Neural crest cell (in vitro differentiated cells): ENCODE results near the gene MZT2A. TPM values are rescaled to one million over a fixed set of nuclear protein-coding genes. Genes with fewer than 3 reads are reported as not detected.
A peak's percentile ranks its signal among the peaks of the same experiment; 100 is the strongest.
"Not testable (repeated sequence)": the region's sequence is repeated elsewhere in the genome, so short reads cannot be mapped to it uniquely, and the experiment has no call there.

Source experiments
- DNase-seq: peaks from one replicate; pipeline ENCODE4 v3.0.0; 2021; ENCODE audit warnings: low read depth, mixed read lengths, low spot score
- H3K27ac Mint-ChIP-seq: one replicate; pipeline ENCODE4 v1.8.0; 2021; ENCODE audit warnings: mild to moderate bottlenecking, mixed read lengths; ENCODE audit not compliant: unreplicated experiment
- H3K27me3 Mint-ChIP-seq: 2 replicates; pipeline ENCODE4 v1.8.0; 2021; ENCODE audit warnings: low read depth, mild to moderate bottlenecking, mixed read lengths
- H3K36me3 Mint-ChIP-seq: 2 replicates; pipeline ENCODE4 v1.8.0; 2021; ENCODE audit warnings: low read depth, mild to moderate bottlenecking, mixed read lengths
- H3K4me1 Mint-ChIP-seq: 2 replicates; pipeline ENCODE4 v1.8.0; 2021; ENCODE audit warnings: mixed read lengths
- H3K4me3 Mint-ChIP-seq: one replicate; pipeline ENCODE4 v1.8.0; 2021; ENCODE audit warnings: mild to moderate bottlenecking, mixed read lengths
- H3K9me3 Mint-ChIP-seq: 2 replicates; pipeline ENCODE4 v1.8.0; 2021; ENCODE audit warnings: mixed read lengths
- CTCF ChIP-seq: fragments of 200-600 bp; sonication (generic); conservative IDR thresholded peaks from 2 replicates; pipeline ENCODE4 v1.5.0; 2021; ENCODE audit warnings: antibody characterized with exemption, mild to moderate bottlenecking
- total RNA-seq: library from RNA; stranded (reverse); gene quantifications from 2 replicates; pipeline ENCODE4 v1.2.1, GENCODE V29; 2021

MZT2A gene
- total RNA-seq, 1 donor from 2014 or later, result 114 TPM

- peak; percentile 89 for TF ChIP-seq CTCF
- Mint-ChIP-seq H3K9me3 (no peaks in the 10 kb centered on the region), H3K27ac (peak overlapping the region; percentile 94), H3K4me3 (peak overlapping the region; percentile 96), H3K27me3 (no peaks in the 10 kb centered on the region), H3K4me1 (peaks cover 21% of the 10 kb centered on the region), H3K36me3 (no peaks in the 10 kb centered on the region)
- peak; percentile 83 for DNase-seq
These were observed 411 bp upstream of the MZT2A start for GRCh38 chr2:131492418-131493198.

- H3K36me3 Mint-ChIP-seq, H3K9me3 Mint-ChIP-seq, H3K27me3 Mint-ChIP-seq, DNase-seq, H3K27ac Mint-ChIP-seq: not testable (repeated sequence)
- peak overlapping the region; percentile 89 for H3K4me3 Mint-ChIP-seq
- peaks cover 21% of the 10 kb centered on the region for H3K4me1 Mint-ChIP-seq
These were observed 744 bp downstream of the MZT2A start for GRCh38 chr2:131491469-131491836.

GRCh38 chr2:131490616-131491468 is 1.4 kb downstream of the MZT2A start:
- H3K27me3 Mint-ChIP-seq, H3K36me3 Mint-ChIP-seq, DNase-seq, H3K9me3 Mint-ChIP-seq: not testable (repeated sequence)
- H3K4me3 Mint-ChIP-seq, result peak overlapping the region; percentile 89
- peak overlapping the region; percentile 71 for H3K27ac Mint-ChIP-seq
- H3K4me1 Mint-ChIP-seq, result peaks cover 21% of the 10 kb centered on the region

GRCh38 chr2:131488306-131489205 is 3.6 kb downstream of the MZT2A start:
- Mint-ChIP-seq H3K9me3 (no peaks in the 10 kb centered on the region), H3K4me3 (no peak overlapping the region), H3K4me1 (peaks cover 16% of the 10 kb centered on the region), H3K36me3 (no peaks in the 10 kb centered on the region), H3K27me3 (no peaks in the 10 kb centered on the region), H3K27ac (no peak overlapping the region)
- TF ChIP-seq CTCF, result no peak
- no peak for DNase-seq

GRCh38 chr2:131486201-131486902 is 5.8 kb downstream of the MZT2A start:
- not testable (repeated sequence) for H3K36me3 Mint-ChIP-seq, H3K27me3 Mint-ChIP-seq, H3K9me3 Mint-ChIP-seq, H3K27ac Mint-ChIP-seq, DNase-seq, H3K4me3 Mint-ChIP-seq
- peaks cover 11% of the 10 kb centered on the region for H3K4me1 Mint-ChIP-seq

- not testable (repeated sequence) for H3K4me3 Mint-ChIP-seq, H3K4me1 Mint-ChIP-seq, H3K9me3 Mint-ChIP-seq, DNase-seq, H3K27ac Mint-ChIP-seq, H3K27me3 Mint-ChIP-seq, H3K36me3 Mint-ChIP-seq
These were observed 7.2 kb downstream of the MZT2A start for GRCh38 chr2:131484906-131485460.

- H3K4me3 Mint-ChIP-seq, H3K9me3 Mint-ChIP-seq, DNase-seq, H3K27me3 Mint-ChIP-seq, H3K36me3 Mint-ChIP-seq, H3K4me1 Mint-ChIP-seq, H3K27ac Mint-ChIP-seq: not testable (repeated sequence)
These were observed 8.0 kb downstream of the MZT2A start for GRCh38 chr2:131483981-131484820.

GRCh38 chr2:131482506-131483155 is 9.6 kb downstream of the MZT2A start:
- not testable (repeated sequence) for H3K27me3 Mint-ChIP-seq, H3K27ac Mint-ChIP-seq, DNase-seq, H3K36me3 Mint-ChIP-seq, H3K9me3 Mint-ChIP-seq, H3K4me1 Mint-ChIP-seq, H3K4me3 Mint-ChIP-seq

GRCh38 chr2:131480351-131480750 is 11.8 kb downstream of the MZT2A start:
- not testable (repeated sequence) for H3K9me3 Mint-ChIP-seq, H3K4me1 Mint-ChIP-seq, DNase-seq

More at GRCh38 chr2:131480351-131480750, 11.8 kb downstream of the MZT2A start:
- not testable (repeated sequence) for H3K27me3 Mint-ChIP-seq, H3K4me3 Mint-ChIP-seq, H3K27ac Mint-ChIP-seq
- peaks cover 13% of the 10 kb centered on the region for H3K36me3 Mint-ChIP-seq
